ENCODE measurements around the gene IL23R. TPM values are rescaled to one million over a fixed set of nuclear protein-coding genes. Genes with fewer than 3 reads are reported as not detected.

The IL23R gene
- polyA plus RNA-seq, 1 of the 3 experiments (the other 2 are of a cell fraction): not detected

- ChIA-PET CTCF (interaction anchor here (1.7 to 3.5 kb wide), 2 partner anchors 21 to 42 kb away, joined by 4 to 15 read pairs; no protein-coding TSS in a partner anchor), POLR2A (no interaction called here)
These were observed 3.2 kb downstream of the IL23R start for GRCh38 chr1:67169496-67169895.

More at GRCh38 chr1:67169496-67169895, 3.2 kb downstream of the IL23R start:
- DNase-seq: no peak
- H3K9me2 ChIP-seq: no peaks in the 10 kb centered on the region
- no peak overlapping the region for H3K9ac ChIP-seq
- no peaks in the 10 kb centered on the region for H3F3A ChIP-seq (replicated peaks; ENCODE audit: insufficient read depth)
- WGBS (ENCODE audit: low lambda C conversion rate): 71% methylated on average over 2 of the region's 2 CpGs
- H4K20me1 ChIP-seq (ENCODE audit: insufficient read depth): no peaks in the 10 kb centered on the region
- H3K9me3 ChIP-seq: no peaks in the 10 kb centered on the region
- H3K4me3 ChIP-seq (ENCODE audit: low read depth in 2 of 2, low read length in 1 of 2): no peak overlapping the region
- no peaks in the 10 kb centered on the region for H3K36me3 ChIP-seq (replicated peaks in 1 of 2; ENCODE audit: control insufficient read depth in 1 of 2, insufficient read depth in 2 of 2, low read length in 1 of 2)
- no peaks in the 10 kb centered on the region; a peak in 1 of 4 replicates for H3K4me1 ChIP-seq (ENCODE audit: control insufficient read depth in 1 of 2, insufficient read depth in 2 of 2, low read depth in 1 of 2, low read length in 1 of 2)
- TF ChIP-seq RFX5 (IDR thresholded peaks at IDR 0.05; ENCODE audit: low read length): no peak
- no peak for TF ChIP-seq TEAD4 (IDR thresholded peaks at IDR 0.05; ENCODE audit: borderline replicate concordance, insufficient read depth)
- no peak for TF ChIP-seq USF2 (IDR thresholded peaks at IDR 0.05; ENCODE audit: borderline replicate concordance, low read depth, low read length)
- no peak for TF ChIP-seq FOSL2 (IDR thresholded peaks at IDR 0.05; ENCODE audit: borderline replicate concordance, low read depth)
- no peak for TF ChIP-seq MEF2A (IDR thresholded peaks at IDR 0.05; ENCODE audit: borderline replicate concordance, low read depth)
- no peak for TF ChIP-seq USF1 (IDR thresholded peaks at IDR 0.05; ENCODE audit: borderline replicate concordance, low read depth)
- TF ChIP-seq SIN3A (IDR thresholded peaks at IDR 0.05; ENCODE audit: borderline replicate concordance, low read depth, low read length): no peak
- no peak for TF ChIP-seq SMC3 (IDR thresholded peaks at IDR 0.05; ENCODE audit: low read depth, low read length)
- TF ChIP-seq PBX3 (IDR thresholded peaks at IDR 0.05): no peak
- TF ChIP-seq NRF1 (IDR thresholded peaks at IDR 0.05; ENCODE audit: low read depth, low read length): no peak
- TF ChIP-seq FOXM1 (IDR thresholded peaks at IDR 0.05; ENCODE audit: low read depth): no peak
- TF ChIP-seq FOXJ3 (CRISPR knock-in tag; IDR thresholded peaks at IDR 0.05): no peak
- no peak for TF ChIP-seq JUND (IDR thresholded peaks at IDR 0.05)
- TF ChIP-seq MXI1 (IDR thresholded peaks at IDR 0.05; ENCODE audit: low read depth, low read length): no peak
- no peak for TF ChIP-seq ZBTB33 (IDR thresholded peaks at IDR 0.05; ENCODE audit: borderline replicate concordance, low read depth)
- no peak overlapping the region for H2AFZ ChIP-seq (ENCODE audit: low read depth)
- no peaks in the 10 kb centered on the region for H3K27me3 ChIP-seq (ENCODE audit: insufficient read depth)
- no peak overlapping the region for H3K27ac ChIP-seq (ENCODE audit: low read depth in 2 of 2, low read length in 1 of 2)
- H3K79me2 ChIP-seq (ENCODE audit: insufficient read depth): no peaks in the 10 kb centered on the region
- no peak overlapping the region for H3K4me2 ChIP-seq

Measured in SK-N-SH (cell line).